GM21825 (cell line): ENCODE measurements around the gene RBP5.

Experiments
- ATAC-seq: cut with Tn5 transposase; IDR thresholded peaks from one replicate; pipeline ENCODE4 v1.9.1; 2021; ENCODE audit warnings: mild to moderate bottlenecking, moderate library complexity; ENCODE audit not compliant: unreplicated experiment

RBP5 gene

DNA sequence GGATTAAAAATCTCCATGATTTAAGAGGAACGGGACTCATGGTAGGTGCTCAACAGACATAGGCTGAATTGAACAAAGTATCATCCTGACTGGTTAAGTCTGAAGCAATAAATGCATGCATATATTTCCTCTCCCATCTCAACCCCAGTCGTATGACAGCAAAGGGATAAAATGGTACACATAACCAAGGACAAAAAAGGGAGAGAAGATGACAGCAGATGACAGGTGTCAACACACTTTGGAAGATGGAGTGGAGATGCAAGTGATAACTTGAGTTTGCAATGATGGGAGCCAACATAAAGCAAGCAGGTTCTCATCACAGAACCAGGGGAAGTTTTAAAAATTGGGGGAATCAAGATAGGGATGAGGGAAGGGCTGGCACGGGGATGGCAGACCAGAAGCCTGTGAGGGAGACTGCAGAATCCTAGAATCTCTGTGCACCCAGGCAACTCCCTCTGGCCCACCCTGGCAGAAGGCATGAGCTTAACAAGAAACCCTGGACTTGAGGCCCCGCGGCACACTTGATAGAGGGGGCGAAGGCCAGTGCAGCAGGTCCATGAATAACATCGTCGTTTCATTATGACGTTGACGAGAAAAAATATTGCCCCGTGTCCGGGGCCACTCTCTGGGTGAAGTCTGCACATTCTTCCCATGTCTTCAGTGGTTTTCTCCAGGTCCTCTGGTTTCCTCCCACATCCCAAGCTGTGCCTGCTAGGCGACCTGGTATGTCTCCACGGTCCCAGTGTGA is 24.7 kb downstream of the RBP5 start:
- no peak for ATAC-seq

DNA sequence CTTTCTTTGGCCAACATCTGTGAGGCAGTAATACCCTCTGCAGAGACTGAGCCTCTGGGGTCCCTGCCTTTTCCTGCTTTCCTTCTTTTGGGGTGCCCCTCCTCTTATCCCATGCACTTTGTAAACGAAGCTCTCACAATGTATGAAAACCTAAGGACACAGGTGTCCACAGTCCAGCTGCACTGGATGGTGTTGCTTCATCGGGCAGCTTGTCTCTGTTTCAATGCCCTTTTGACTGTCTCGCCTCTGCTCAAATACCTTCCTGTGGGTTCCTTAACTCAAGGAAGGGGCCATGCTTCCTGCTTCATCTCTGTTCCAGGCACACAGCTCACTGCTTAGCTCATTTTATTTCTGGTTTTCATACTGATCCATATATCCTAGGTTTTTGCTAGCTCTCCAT is 26.1 kb downstream of the RBP5 start:
- no peak for ATAC-seq

DNA sequence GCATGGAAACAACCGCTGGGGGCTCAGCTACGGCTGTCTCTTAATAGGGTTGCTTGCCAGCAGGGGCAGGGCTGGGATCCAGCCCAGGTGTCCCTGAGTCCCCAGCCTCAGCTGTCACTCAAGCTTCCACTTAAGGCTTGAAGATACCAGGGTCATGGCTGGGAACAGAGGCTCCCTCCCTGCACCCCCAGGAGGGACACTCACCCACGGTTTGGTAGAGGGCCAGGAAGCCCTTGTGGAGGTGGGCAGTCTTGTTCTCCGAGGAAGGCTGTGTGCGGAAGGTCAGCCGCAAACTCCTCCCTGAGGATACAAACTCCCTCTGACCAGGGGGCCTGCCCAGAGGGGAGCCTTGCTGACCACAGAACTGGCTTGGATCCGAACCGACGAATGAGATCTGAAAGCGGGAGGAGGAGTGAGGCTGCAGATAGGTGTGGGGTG is 27.0 kb downstream of the RBP5 start:
- ATAC-seq = no peak

DNA sequence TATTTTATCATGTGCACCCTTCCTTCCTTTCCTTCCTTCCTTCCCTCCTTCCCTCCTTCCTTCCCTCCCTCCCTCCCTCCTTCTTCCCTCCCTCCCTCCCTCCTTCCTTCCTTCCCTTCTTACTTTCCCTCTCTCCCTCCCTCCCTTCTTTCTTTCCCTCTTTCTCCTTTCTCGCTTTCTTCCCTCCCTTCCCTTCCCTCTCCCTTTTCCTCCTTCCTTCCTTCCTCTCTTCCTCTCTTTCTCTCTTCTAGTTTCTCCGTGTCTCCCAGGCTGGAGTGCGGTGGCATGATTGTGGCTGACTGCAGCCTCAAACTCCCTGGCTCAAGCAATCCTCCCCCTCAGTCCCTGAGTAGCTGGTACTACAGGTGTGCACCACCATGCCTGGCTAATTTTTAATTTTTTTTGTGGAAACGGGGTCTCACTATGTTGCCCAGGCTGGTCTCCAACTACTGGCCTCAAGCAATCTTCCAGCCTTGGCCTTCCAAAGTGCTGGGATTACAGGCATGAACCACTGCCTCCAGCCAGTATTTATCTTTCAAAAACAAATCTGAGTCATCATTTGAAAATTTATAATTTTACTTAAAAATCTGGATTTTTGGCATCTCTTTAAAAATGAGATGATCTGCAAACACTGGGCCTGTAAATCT is 27.5 kb downstream of the RBP5 start:
- no peak for ATAC-seq

DNA sequence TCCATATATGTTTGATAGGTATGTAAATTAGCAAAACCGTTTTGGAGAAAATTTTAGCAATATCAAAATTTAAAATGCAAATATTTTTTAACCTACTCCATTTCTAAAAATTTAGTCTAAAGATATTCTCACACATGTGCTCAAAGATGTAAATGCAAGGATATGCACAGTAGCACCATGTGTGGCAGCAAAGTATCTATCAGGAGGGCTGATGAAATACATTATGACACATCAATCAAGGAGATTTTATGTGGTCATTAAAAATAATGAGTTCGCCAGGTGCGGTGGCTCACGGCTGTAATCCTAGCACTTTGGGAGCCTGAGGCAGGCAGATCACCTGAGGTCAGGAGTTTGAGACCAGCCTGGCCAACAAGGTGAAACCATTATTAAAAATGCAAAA is 28.4 kb downstream of the RBP5 start:
- ATAC-seq = no peak

DNA sequence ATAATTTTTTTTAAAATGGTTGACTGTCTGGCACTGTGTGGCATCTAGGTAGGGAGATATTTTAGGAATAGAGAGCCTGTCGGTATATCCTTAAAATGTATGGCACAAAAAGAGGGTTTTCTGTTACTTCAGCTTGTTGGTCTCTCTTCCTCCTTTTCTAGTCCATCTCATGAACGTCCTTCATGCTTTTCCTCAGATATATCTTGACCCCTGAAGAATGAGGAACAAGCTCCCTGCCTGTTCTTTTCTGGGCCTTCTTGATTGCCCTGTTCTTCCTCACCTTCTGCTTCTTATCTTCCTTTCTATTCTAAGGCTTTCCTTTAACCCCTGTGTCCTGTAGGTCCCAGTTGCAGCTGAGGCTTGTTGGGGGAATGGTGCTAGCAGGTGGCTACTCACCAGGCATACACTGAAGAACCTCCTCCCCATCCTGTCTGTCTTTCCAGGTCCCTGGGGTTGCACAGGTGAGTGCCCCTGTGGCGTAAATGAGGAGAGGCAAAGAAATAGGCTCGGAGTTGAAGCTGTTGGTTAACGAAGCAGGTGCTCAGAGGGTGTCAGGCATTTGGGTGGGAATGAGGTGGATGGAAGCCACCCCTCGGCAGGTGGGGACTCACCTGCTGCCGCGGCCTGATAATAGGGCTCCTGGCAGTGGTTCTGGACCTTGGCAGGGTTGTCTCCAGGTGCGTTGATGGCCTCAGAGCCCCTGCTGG is 29.2 kb downstream of the RBP5 start:
- no peak for ATAC-seq

DNA sequence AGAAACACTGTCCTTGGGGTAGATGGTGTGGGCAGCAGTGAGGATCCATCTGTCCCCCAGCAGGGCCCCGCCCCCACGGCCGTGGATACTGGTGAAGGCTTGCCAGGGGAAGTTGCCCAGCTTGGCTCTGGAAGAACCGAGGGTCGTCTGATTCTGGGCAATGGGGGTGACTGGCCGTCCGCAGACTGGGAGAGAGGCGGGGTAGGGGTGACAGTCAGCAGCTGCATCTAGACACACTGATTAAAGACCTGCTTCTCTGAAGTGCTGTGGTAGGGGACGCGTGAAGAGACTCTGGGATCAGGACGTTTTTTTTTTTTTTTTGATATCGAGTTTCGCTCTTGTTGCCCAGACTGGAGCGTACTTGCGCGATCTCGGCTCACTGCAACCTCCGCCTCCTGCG is 31.7 kb downstream of the RBP5 start:
- no peak for ATAC-seq

DNA sequence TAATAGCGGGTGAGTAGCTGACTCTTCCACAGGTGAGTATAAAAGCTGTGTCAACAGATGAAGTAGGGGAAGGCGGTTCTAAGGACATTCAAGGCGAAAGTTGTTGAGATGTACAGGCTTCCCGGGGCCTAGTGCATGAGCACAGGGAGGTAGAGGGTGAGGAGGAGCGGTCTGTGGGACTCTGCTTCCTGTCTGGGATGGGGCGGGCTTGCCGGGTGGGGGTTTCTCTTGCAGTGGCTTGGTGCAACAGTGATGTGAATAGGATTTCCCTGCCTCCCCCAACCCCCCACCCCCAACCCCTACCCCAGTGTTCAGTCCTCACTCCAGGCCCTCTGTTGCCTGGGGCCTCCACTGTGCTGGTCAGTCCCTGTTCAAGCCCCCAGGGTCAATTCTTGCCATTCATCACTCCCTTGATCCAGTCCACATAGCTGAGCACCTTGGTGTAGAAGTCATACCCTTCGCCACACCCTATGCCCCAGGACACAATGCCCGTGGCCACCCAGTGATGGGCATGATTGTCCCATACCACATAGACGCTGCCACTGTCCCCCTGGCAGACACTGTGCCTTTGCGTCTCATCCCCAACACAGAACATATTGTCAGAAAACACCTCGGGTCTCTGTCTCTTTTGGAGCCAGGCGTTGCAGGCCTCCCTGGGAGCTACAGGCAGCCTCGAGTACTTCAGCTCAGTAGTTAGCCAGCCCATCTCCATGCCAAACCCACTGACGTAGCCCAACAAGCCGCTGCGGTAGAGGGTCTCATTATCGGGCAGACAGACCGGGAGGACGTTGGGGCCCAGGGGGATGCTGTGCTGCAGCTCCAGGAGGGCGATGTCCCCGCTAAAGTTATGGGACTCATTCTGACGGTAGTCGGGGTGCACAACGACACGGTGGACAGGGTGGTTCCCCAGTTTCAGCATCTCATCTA is 32.4 kb downstream of the RBP5 start:
- no peak for ATAC-seq

DNA sequence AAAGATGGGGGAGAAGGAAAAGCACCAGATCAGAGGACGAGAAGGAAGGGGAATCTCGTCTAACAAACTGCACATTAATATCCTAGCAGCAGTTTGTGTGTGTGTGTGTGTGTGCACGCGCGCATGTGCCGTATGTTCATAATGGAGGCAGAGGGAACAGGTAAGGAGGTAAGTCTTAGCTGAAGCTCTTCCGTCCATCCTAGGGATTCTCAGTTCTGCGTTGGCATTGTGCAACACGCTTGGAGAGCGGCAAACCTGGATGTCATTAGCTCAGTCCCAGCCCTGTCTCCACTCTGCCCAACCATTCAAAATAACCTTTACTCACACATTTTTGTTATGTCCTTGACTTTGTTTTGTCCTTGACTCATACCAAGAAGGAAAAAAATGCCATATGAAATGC is 34.8 kb downstream of the RBP5 start:
- no peak for ATAC-seq

DNA sequence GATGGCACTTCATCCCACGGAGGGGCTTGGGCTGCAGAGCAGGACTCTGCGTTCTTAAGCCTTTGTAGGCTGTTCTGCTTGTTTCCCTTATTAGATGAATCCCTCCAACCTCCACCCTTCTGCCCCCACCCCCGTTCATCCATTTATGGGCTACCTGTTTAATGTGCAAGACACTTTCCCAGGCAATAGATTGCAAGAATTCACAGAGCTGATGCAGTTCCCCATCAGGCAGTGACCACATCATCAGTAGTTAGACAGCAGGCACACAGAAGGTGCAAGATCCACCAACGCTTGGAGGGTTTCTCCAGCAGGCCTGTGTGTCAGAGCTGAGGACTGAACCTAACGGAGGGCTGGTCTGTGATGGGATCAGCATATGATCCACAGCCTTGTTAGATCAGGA is 35.2 kb downstream of the RBP5 start:
- ATAC-seq = no peak

DNA sequence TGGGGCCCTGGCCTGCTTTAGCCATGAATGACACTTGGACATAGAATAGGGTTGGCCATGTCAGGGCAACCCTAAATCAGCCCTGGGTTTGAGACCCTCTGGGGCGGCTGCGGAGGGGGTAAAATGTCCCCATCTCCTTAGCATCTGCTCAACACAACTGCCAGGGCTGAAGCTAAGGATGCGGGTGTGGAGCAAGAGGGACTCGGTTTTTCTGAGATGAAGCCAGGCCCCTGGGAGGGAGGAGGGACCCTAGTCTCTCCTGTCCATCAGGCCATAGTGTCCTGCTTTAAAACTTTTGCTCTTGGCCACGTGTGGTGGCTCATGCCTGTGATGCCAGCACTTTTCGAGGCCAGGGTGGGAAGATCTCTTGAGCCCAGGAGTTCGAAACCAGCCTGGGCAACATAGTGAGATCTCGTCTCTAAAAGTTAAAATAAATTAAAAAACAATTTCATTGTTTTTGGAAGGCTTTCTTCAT is 35.7 kb downstream of the RBP5 start:
- ATAC-seq = no peak

DNA sequence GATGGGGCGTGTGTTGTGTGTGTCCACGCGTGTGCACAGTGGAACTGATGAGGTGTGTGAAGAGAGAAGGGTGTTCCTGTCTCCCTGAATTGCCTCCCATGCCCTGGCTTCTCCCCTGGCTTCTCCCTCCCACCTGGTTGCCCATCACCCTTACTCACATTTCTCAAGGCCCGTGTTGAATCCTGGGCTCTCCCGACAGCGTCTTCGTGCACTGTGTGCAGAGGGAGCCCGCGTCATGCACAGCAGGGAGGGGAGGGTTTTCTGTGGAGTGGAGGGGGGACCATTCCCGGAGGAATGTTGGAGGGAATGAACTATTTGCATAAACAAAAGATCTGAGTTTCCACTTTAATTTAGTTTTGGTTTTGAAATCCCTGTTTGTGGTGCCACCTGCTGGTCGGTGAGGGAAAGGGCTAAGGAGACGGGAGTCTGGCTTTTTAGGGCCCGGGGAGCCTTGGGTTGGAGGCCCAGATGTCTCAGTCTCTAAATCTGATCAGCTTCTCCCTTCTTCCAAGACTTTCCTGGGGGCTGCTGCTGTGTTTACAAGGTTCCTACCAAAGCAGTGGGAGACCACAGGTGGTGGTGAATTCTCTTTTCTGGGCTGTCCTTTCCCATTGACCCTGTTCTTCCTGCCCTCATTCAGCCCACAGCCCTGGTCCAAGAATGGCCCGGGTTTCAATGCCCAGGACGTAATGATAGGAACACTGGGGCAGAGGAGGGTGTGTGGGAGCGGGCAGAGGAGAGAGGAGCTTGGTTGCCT is 36.3 kb downstream of the RBP5 start, which contains the start of gene C1R:
Gene C1R (minus strand): TSS at position 217 of the 757 bp plus-strand sequence. CDS start 57 bp downstream, at position 160.
- no peak for ATAC-seq

DNA sequence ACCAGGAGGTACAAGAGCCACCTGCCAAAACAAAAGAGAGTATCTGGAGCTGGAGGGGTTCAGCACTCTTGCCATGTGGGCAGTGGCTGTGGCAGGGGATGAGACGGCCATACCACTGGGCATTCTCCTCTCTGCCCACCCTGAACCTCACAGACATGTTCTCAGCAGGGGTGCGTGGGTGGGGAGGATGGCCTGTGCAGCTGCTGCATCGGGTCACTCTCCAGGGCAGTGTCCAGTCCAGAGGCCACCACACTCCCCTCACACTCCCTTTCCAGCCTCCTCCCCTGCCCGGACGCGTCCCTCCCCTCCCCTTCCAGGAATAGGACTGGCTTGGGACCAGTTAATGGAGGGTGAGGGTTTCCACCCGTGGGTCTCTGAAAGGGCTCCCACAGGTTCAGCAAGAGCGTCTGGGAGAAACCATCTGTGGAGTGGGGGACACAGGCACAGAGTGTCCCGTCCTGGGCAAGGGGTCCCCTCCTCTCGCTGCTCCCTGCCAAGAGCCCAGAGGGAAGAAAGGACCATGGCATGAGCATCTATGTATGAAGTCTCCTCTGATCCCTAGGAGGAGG is 36.9 kb downstream of the RBP5 start:
- ATAC-seq = no peak

DNA sequence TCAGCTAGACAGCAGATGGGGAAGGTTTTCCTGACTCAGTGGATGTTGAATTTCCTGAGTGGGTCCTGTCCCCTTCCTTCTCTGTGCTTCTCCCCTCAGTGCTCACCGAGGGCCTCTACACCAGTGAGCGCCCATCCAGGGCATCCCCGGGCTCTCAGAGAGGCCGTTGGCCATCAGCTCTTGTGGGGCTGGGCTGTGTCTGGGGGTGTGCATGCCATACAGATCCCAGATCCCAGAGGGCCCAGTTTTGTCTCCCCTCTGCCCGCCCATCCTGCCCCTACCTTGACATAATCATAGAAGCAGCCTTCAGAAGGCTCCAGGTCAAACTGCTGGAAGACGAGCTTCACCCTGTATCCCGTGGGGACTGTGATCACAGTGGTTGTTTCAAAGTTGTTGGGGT is 37.5 kb downstream of the RBP5 start:
- ATAC-seq = no peak

DNA sequence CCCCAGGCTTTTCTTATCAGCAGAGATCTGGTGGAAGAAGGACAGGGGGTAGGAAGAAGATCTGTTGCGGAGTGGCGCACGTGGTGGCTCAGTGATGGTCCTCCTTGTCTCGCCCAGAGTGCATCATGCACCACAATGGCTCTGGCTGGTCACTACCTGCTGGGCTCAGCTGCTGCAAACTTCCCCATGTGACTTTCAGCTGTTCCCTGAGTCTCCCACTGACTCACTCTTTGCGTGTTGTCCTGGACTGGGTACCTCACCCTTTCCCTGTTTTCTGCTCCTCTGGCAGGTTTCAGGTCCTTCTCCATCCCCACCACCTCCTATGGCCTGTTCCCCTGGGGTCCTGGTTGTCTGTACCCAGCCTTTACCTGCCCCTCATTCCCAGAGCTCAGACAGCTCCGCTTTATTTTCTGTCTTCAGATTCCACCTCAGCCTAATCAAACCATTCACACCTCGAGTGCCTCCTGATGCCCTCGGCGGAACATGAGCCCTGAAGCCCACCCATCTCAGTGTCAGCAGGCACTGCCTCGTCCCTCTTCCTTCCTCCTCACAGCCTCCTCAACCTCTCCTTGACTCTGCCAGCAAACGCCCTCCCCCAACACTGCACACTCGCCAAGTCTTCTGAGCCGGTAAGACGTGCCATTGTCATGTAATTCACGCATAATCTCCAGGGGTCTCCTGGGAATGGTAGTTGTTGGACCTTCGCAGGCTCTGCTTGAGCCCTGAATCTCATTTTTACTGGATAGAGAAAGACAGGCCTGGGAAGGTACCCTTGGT is 38.3 kb downstream of the RBP5 start:
- ATAC-seq = no peak

DNA sequence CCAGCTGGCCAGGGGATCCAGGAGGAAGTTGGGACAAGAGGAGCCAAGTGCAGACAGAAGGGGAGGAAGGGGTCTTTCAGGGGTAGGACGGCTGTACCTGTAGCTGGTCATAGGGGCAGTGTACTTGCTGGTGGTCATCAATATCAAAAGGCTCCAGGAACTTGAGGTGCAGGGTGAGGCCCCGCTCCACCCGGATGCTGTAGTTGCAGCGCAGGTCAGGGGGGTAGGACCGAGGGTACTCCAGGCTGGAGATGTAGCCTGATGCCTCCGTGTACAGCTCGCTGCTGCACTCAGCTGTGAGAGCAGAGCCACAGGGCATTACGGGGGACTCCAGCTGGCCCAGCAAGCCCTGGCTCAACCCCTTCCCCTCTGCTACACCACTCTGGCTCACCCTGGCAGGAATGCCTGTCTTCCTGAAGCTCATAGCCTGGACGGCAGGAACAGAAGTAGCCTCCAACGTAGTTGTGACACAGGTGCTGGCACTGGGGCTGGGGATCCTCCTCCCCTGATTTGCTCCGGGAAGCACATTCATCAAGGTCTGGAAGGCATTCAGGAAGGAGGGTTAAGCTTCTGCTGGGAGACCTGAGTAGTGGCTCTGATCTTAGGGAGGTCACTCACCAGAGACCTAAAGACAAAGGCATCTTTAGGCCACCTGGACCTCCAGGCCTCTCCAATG is 39.4 kb downstream of the RBP5 start:
- ATAC-seq = no peak

DNA sequence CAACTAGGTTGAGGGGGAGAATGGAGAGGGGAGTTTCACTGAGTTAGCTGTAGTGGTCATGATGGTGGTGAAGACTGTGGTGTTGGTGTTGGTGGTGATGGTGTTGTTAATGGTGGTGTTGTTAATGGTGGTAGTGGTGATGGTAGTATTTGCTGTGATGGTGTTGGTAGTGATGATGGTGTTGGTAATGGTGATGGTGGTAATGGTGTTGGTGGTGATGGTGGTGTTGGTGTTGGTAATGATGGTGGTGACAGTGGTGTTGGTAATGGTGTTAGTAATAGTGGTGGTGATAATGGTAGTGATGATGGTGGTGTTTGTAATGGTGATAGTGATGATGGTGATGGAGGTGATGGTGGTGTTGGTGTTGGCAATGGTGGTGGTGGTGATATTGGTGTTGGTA is 45.6 kb downstream of the RBP5 start:
- no peak for ATAC-seq

DNA sequence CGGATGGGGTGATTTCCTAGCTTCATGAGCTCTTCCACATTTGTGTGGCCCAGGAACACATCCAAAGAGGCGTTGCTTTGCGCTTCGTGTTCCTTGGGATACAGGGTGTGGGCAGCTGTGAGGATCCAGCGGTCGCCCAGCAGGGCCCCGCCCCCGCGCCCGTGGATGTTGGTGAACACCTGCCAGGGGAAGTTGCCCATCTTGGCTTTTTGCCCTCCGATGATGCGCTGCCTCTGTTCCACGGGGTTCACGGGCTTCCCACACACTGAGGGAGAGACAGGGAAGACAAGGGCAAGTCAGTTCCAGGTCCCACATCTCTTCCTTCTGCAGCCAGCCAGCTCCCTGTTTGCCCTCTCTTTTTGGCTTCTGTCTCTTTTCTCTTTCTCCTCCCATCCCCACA is 47.7 kb downstream of the RBP5 start:
- no peak for ATAC-seq

DNA sequence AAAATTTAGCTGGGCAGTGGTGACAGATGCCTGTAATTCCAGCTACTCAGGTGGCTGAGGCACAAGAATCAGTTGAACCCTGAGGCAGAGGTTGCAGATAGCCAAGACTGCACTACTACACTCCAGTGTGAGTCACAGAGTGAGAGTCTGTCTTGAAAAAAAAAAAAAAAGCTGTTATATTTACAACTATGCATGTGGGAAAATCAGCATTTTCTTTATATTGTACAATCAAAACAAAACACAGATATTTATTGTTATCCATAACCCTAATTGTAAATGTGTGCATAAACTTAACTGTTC is 48.9 kb downstream of the RBP5 start:
- no peak for ATAC-seq
